K562 (cell line): ENCODE measurements around the gene LHFPL5. TPM values are rescaled to one million over a fixed set of nuclear protein-coding genes. Genes with fewer than 3 reads are reported as not detected.

Experiments used
- ATAC-seq: fragments of 200-7000 bp; cut with Tn5 transposase; 3 replicates; pipeline ENCODE4 v1.9.1; 2020; ENCODE audit warnings: moderate library complexity
- BruUV-seq: library from RNA; stranded (reverse); fragments of 400-500 nt; replicated peaks from 2 replicates; lab custom pipeline; 2021; lab: Mats Ljungman, UMichigan
- CTCF ChIA-PET: fragments of 300-600 bp; formaldehyde crosslinking; extraction: SDS; loops from one replicate; lab custom pipeline; 2021; ENCODE audit warnings: low intra/inter-chr PET ratio; lab: Yijun Ruan, JAX
- POLR2A ChIA-PET: fragments of 300-600, 350-650 bp; sonication (Branson Sonifier 250); formaldehyde crosslinking; extraction: SDS; loops from one replicate; lab custom pipeline; 2021; ENCODE audit warnings: antibody characterized with exemption, inconsistent platforms; lab: Yijun Ruan, JAX
- DNase-seq, 4 experiments: peaks; one replicate each; pipeline versions ENCODE4 v3.0.0 to v3.0.0-alpha.2; 2011 to 2018; ENCODE audit warnings: low spot score in 3 of 4, mixed read lengths in 3 of 4; ENCODE audit errors: extremely low read depth in 1 of 4
- FAIRE-seq: peaks from 2 replicates; lab custom pipeline; 2011; peaks lifted over from hg19 to GRCh38; lab: Jason Lieb, UNC
- H2AFZ ChIP-seq: 2 replicates; pipeline ENCODE4 v1.6.0; 2011; ENCODE audit warnings: low read depth, low read length, control low read depth, inconsistent platforms
- H3K27ac ChIP-seq: fragments of 200-600 bp; 3 replicates; pipeline ENCODE4 v1.8.0; 2011; ENCODE audit warnings: low read depth, mild to moderate bottlenecking, control low read depth, inconsistent platforms, low read length, moderate library complexity, mixed read lengths; ENCODE audit errors: extremely low read depth
- H3K27me3 ChIP-seq, 2 experiments: fragments of 300-600 bp in 1 of 2; 2 replicates in 1 of 2; 3 replicates in 1 of 2; pipeline versions ENCODE4 v1.6.0 to v1.8.0; 2011; ENCODE audit warnings: inconsistent platforms in 2 of 2, low read length in 2 of 2, mild to moderate bottlenecking in 1 of 2, mixed read lengths in 1 of 2, moderate library complexity in 1 of 2; ENCODE audit not compliant: control insufficient read depth in 2 of 2, insufficient read depth in 2 of 2
- H3K36me3 ChIP-seq: fragments of 300-600 bp; 3 replicates; pipeline ENCODE4 v1.8.0; 2011; ENCODE audit warnings: mild to moderate bottlenecking, low read length, inconsistent platforms; ENCODE audit not compliant: control insufficient read depth, insufficient read depth
- H3K4me1 ChIP-seq, 2 experiments: fragments of 200-600 bp in 1 of 2; replicated peaks in 1 of 2; 2 replicates in 1 of 2; 3 replicates in 1 of 2; pipeline versions ENCODE4 v1.5.1 to v1.8.0; 2011; ENCODE audit warnings: inconsistent platforms in 2 of 2, low read length in 2 of 2, mild to moderate bottlenecking in 1 of 2, mixed read lengths in 1 of 2, moderate library complexity in 1 of 2; ENCODE audit not compliant: control insufficient read depth in 2 of 2, insufficient read depth in 2 of 2
- H3K4me2 ChIP-seq: 2 replicates; pipeline ENCODE4 v1.6.1; 2011; ENCODE audit warnings: low read length, control low read depth, inconsistent platforms, mixed read lengths; ENCODE audit not compliant: insufficient read depth
- H3K4me3 ChIP-seq: fragments of 200-600 bp; sonication (generic), shearing (Covaris generic); 2 replicates; pipeline ENCODE4 v1.5.1; 2016; ENCODE audit warnings: control low read depth, inconsistent platforms
- H3K79me2 ChIP-seq: fragments of 200-600 bp; 3 replicates; pipeline ENCODE4 v1.8.0; 2011; ENCODE audit warnings: low read length, inconsistent platforms; ENCODE audit not compliant: control insufficient read depth, insufficient read depth
- H3K9ac ChIP-seq, 2 experiments: 2 replicates each; pipeline versions ENCODE4 v1.6.0 to v1.6.1; 2011; ENCODE audit warnings: low read depth in 2 of 2, low read length in 2 of 2, control low read depth in 1 of 2, inconsistent platforms in 1 of 2, mild to moderate bottlenecking in 1 of 2, mixed read lengths in 1 of 2; ENCODE audit not compliant: insufficient read depth in 1 of 2
- H3K9me1 ChIP-seq: one replicate; pipeline ENCODE4 v1.6.0; 2011; ENCODE audit warnings: inconsistent platforms, mild to moderate bottlenecking, low read length, moderate library complexity; ENCODE audit not compliant: control insufficient read depth, insufficient read depth
- H3K9me3 ChIP-seq: replicated peaks from 2 replicates; pipeline ENCODE4 v1.5.1; 2011; ENCODE audit warnings: low read depth, low read length, inconsistent platforms; ENCODE audit not compliant: control insufficient read depth, insufficient read depth
- H4K20me1 ChIP-seq: replicated peaks from 2 replicates; pipeline ENCODE4 v1.6.1; 2011; ENCODE audit warnings: low read length, inconsistent platforms, mixed read lengths; ENCODE audit not compliant: control insufficient read depth, insufficient read depth
- AFF4 ChIP-seq: sonication (generic); formaldehyde crosslinking; IDR thresholded peaks from 2 replicates; pipeline ENCODE4 v1.8.0; 2023; ENCODE audit warnings: mild to moderate bottlenecking, missing genetic modification reagents
- BRD4 ChIP-seq: fragments of 200-600 bp; sonication (generic); IDR thresholded peaks from 2 replicates; pipeline ENCODE4 v1.6.1; 2017; ENCODE audit warnings: inconsistent platforms
- GTF2E2 ChIP-seq: fragments of 200-800 bp; sonication (Bioruptor generic); IDR thresholded peaks from 2 replicates; pipeline ENCODE4 v1.6.1; 2016; ENCODE audit warnings: missing genetic modification characterization, missing compliant biosample characterization
- PML ChIP-seq: IDR thresholded peaks from 2 replicates; pipeline ENCODE4 v1.6.1; 2012; ENCODE audit warnings: low read length, inconsistent platforms
- SETDB1 ChIP-seq: IDR thresholded peaks from one replicate; pipeline ENCODE4 v1.6.1; 2012; ENCODE audit warnings: low read length, control low read depth, inconsistent platforms
- SIX5 ChIP-seq, 2 experiments: IDR thresholded peaks; 2 replicates each; pipeline ENCODE4 v1.6.1; 2011; ENCODE audit warnings: low read length in 2 of 2, borderline replicate concordance in 1 of 2, low read depth in 1 of 2, mild to moderate bottlenecking in 1 of 2, moderate library complexity in 1 of 2; ENCODE audit not compliant: insufficient read depth in 1 of 2
- SMC3 ChIP-seq: conservative IDR thresholded peaks from 2 replicates; pipeline ENCODE4 v1.6.1; 2011; ENCODE audit warnings: low read depth, low read length, improper control_type of control experiment; ENCODE audit not compliant: insufficient read depth
- TCF15 ChIP-seq: fragments of 250-450 bp; sonication (Bioruptor Pico); IDR thresholded peaks from 2 replicates; pipeline ENCODE4 v1.8.0; 2022; ENCODE audit warnings: moderate library complexity, mild to moderate bottlenecking, inconsistent platforms
- THRAP3 ChIP-seq: fragments of 450-650 bp; IDR thresholded peaks from 2 replicates; pipeline ENCODE4 v1.6.1; 2016; ENCODE audit warnings: mild to moderate bottlenecking, inconsistent platforms, borderline replicate concordance
- ZNF644 ChIP-seq: fragments of 200-800 bp; sonication (Bioruptor generic); IDR thresholded peaks from 2 replicates; pipeline ENCODE4 v1.6.1; 2016; ENCODE audit warnings: low read depth, missing genetic modification characterization, missing compliant biosample characterization
- WGBS: fragments of 100-300 bp; shearing (Covaris generic); methylation state at CpG from one replicate; pipeline ENCODE4 v1.1.6; 2016; ENCODE audit warnings: low coverage, mixed read lengths; ENCODE audit not compliant: insufficient coverage; ENCODE audit errors: missing lambda C conversion rate; 5-methylcytosine and 5-hydroxymethylcytosine counted together
- in situ Hi-C: fragments of 300-500 bp; cut with MboI; formaldehyde crosslinking; loops from 4 replicates; pipeline ENCODE4 v1.15.0; 2018; ENCODE audit warnings: inconsistent platforms, mixed read lengths
- intact Hi-C: fragments of 100-400 bp; cut with micrococcal nuclease; formaldehyde crosslinking; loops from 2 replicates; pipeline ENCODE4 v1.14.2; 2022
- polyA plus RNA-seq, 8 experiments: library from polyadenylated mRNA; depleted of rRNA in 4 of 8; stranded (reverse) in 5 of 8; unstranded in 3 of 8; fragments of >200 nt; fragmentation: Nextera tagmentation in 2 of 8; fragmentation: Illumina TruSeq in 1 of 8; extraction: Ambion mirVana in 2 of 8; extraction: Trizol in 1 of 8; gene quantifications; 2 replicates each; pipeline versions ENCODE4 v1.2.1 to v1.2.3, GENCODE V29; 2011 to 2014; ENCODE audit warnings: inconsistent platforms in 1 of 8, missing spikeins in 1 of 8
- total RNA-seq, 7 experiments: library from RNA; depleted of rRNA in 6 of 7; stranded (reverse); fragments of >200 nt in 6 of 7; fragmentation: Illumina TruSeq in 2 of 7; extraction: Trizol in 2 of 7; gene quantifications; 2 replicates each; pipeline versions ENCODE4 v1.2.1 to v1.2.3, GENCODE V29; 2011 to 2021; ENCODE audit warnings: low replicate concordance in 1 of 7
- TF ChIP-seq, protein P1 (sequence below): fragments of 450-650 bp; formaldehyde crosslinking; IDR thresholded peaks from 2 replicates; pipeline ENCODE4 v1.4.0; 2022; ENCODE audit warnings: missing genetic modification characterization
- TF ChIP-seq, protein P2 (sequence below): fragments of 450-650 bp; formaldehyde crosslinking; IDR thresholded peaks from 2 replicates; pipeline ENCODE4 v1.4.0; 2020; ENCODE audit warnings: mild to moderate bottlenecking, moderate library complexity
- TF ChIP-seq, protein P3 (sequence below): sonication (generic); formaldehyde crosslinking; IDR thresholded peaks from 2 replicates; pipeline ENCODE4 v1.8.0; 2022; ENCODE audit warnings: missing genetic modification reagents, mild to moderate bottlenecking, borderline replicate concordance

Gene LHFPL5
- total and polyA plus RNA-seq, 9 of the 15 experiments (the other 6 are each of a cell fraction or from before 2014, with no cell fraction given): not detected

GRCh38 chr6:35842381-35842780, 37.2 kb downstream of the LHFPL5 start:
- in situ Hi-C loops (no loop called here), intact Hi-C loops (no loop called here)
- no peak for FAIRE-seq
- Histone ChIP-seq H2AFZ (no peak overlapping the region), H3K79me2 (no peaks in the 10 kb centered on the region; the same call in 2 of the 3 replicates), H3K4me2 (no peak overlapping the region), H3K9ac (no peak overlapping the region), H3K27ac (no peak overlapping the region), H3K27me3 (no peaks in the 10 kb centered on the region), H3K9me1 (no peaks in the 10 kb centered on the region), H3K36me3 (peaks cover 91% of the 10 kb centered on the region), H4K20me1 (no peaks in the 10 kb centered on the region), H3K4me1 (no peaks in the 10 kb centered on the region), H3K4me3 (no peak overlapping the region), H3K9me3 (no peaks in the 10 kb centered on the region)
- ChIA-PET CTCF (no interaction called here), POLR2A (no interaction called here)
- no peak for DNase-seq
- no peak for ATAC-seq
- BruUV-seq: no TSS peak
- 86% methylated on average over 3 of the region's 3 CpGs for WGBS
- TF ChIP-seq PML: no peak
- no peak for TF ChIP-seq AFF4 (CRISPR knock-in tag)
- TF ChIP-seq, protein P1, sequence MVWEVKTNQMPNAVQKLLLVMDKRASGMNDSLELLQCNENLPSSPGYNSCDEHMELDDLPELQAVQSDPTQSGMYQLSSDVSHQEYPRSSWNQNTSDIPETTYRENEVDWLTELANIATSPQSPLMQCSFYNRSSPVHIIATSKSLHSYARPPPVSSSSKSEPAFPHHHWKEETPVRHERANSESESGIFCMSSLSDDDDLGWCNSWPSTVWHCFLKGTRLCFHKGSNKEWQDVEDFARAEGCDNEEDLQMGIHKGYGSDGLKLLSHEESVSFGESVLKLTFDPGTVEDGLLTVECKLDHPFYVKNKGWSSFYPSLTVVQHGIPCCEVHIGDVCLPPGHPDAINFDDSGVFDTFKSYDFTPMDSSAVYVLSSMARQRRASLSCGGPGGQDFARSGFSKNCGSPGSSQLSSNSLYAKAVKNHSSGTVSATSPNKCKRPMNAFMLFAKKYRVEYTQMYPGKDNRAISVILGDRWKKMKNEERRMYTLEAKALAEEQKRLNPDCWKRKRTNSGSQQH (CRISPR knock-in tag): no peak
- TF ChIP-seq SETDB1: no peak
- TF ChIP-seq GTF2E2 (tag): no peak
- TF ChIP-seq SIX5 (IDR thresholded peaks at IDR 0.05; ENCODE audit: borderline replicate concordance in 1 of 2, insufficient read depth in 1 of 2, low read depth in 1 of 2, low read length in 2 of 2): no peak
- TF ChIP-seq, protein P2, sequence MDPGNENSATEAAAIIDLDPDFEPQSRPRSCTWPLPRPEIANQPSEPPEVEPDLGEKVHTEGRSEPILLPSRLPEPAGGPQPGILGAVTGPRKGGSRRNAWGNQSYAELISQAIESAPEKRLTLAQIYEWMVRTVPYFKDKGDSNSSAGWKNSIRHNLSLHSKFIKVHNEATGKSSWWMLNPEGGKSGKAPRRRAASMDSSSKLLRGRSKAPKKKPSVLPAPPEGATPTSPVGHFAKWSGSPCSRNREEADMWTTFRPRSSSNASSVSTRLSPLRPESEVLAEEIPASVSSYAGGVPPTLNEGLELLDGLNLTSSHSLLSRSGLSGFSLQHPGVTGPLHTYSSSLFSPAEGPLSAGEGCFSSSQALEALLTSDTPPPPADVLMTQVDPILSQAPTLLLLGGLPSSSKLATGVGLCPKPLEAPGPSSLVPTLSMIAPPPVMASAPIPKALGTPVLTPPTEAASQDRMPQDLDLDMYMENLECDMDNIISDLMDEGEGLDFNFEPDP (CRISPR knock-in tag): no peak
- TF ChIP-seq BRD4: no peak
- TF ChIP-seq, protein P3, sequence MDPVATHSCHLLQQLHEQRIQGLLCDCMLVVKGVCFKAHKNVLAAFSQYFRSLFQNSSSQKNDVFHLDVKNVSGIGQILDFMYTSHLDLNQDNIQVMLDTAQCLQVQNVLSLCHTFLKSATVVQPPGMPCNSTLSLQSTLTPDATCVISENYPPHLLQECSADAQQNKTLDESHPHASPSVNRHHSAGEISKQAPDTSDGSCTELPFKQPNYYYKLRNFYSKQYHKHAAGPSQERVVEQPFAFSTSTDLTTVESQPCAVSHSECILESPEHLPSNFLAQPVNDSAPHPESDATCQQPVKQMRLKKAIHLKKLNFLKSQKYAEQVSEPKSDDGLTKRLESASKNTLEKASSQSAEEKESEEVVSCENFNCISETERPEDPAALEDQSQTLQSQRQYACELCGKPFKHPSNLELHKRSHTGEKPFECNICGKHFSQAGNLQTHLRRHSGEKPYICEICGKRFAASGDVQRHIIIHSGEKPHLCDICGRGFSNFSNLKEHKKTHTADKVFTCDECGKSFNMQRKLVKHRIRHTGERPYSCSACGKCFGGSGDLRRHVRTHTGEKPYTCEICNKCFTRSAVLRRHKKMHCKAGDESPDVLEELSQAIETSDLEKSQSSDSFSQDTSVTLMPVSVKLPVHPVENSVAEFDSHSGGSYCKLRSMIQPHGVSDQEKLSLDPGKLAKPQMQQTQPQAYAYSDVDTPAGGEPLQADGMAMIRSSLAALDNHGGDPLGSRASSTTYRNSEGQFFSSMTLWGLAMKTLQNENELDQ (CRISPR knock-in tag): no peak
- no peak for TF ChIP-seq SMC3
- TF ChIP-seq THRAP3: no peak
- no peak for TF ChIP-seq TCF15
- no peak for TF ChIP-seq ZNF644 (tag)
